Endothelial cell of umbilical vein (primary cell): ENCODE measurements around the gene TYRO3. TPM values are rescaled to one million over a fixed set of nuclear protein-coding genes. Genes with fewer than 3 reads are reported as not detected.

Experiments
- BruUV-seq: library from RNA; stranded (reverse); fragments of 400-500 nt; replicated peaks from 2 replicates; lab custom pipeline; 2021; lab: Mats Ljungman, UMichigan
- CTCF ChIA-PET: fragments of 300-600, 350-600 bp; sonication (Branson Sonifier 250); formaldehyde crosslinking; loops from one replicate; lab custom pipeline; 2021; ENCODE audit warnings: antibody characterized with exemption, inconsistent platforms; lab: Charles Lee
- POLR2A ChIA-PET: fragments of 300-600, 350-600 bp; sonication (Branson Sonifier 250); formaldehyde crosslinking; loops from one replicate; lab custom pipeline; 2021; ENCODE audit warnings: antibody characterized with exemption, inconsistent platforms; lab: Charles Lee
- DNase-seq: peaks from one replicate; pipeline ENCODE4 v3.0.0-alpha.2; 2011; ENCODE audit warnings: low read depth, low spot score
- FAIRE-seq: peaks from 2 replicates; lab custom pipeline; 2011; peaks lifted over from hg19 to GRCh38; lab: Jason Lieb, UNC
- H2AFZ ChIP-seq: 2 replicates; pipeline ENCODE4 v1.6.0; 2012; ENCODE audit warnings: low read depth, low read length, control low read depth, inconsistent platforms
- H3K27ac ChIP-seq: 2 replicates; pipeline ENCODE4 v1.5.1; 2011; ENCODE audit warnings: low read depth, mild to moderate bottlenecking, control low read depth, low read length, moderate library complexity; ENCODE audit not compliant: insufficient read depth
- H3K27me3 ChIP-seq, 2 experiments: 2 replicates each; pipeline versions ENCODE4 v1.6.0 to v1.6.1; 2011; ENCODE audit warnings: low read length in 2 of 2, mixed read lengths in 1 of 2; ENCODE audit not compliant: control insufficient read depth in 2 of 2, insufficient read depth in 2 of 2
- H3K36me3 ChIP-seq, 2 experiments: 2 replicates in 1 of 2; 3 replicates in 1 of 2; pipeline ENCODE4 v1.5.1; 2011; ENCODE audit warnings: low read length in 2 of 2, mild to moderate bottlenecking in 1 of 2, moderate library complexity in 1 of 2; ENCODE audit not compliant: control insufficient read depth in 2 of 2, insufficient read depth in 2 of 2; ENCODE audit errors: extremely low read depth in 1 of 2
- H3K4me1 ChIP-seq: 3 replicates; pipeline ENCODE4 v1.5.1; 2011; ENCODE audit warnings: mild to moderate bottlenecking, low read length; ENCODE audit not compliant: control insufficient read depth, insufficient read depth; ENCODE audit errors: extremely low read depth
- H3K4me2 ChIP-seq: 2 replicates; pipeline ENCODE4 v1.6.1; 2011; ENCODE audit warnings: low read length, control low read depth, mixed read lengths; ENCODE audit not compliant: insufficient read depth
- H3K4me3 ChIP-seq, 3 experiments: fragments of 200-600 bp in 1 of 3; sonication (generic), shearing (Covaris generic) in 1 of 3; replicated peaks in 1 of 3; 2 replicates each; pipeline ENCODE4 v1.5.1; 2011 to 2016; ENCODE audit warnings: control low read depth in 3 of 3, low read length in 3 of 3, mild to moderate bottlenecking in 2 of 3, inconsistent platforms in 1 of 3, low read depth in 1 of 3, moderate library complexity in 1 of 3; ENCODE audit not compliant: insufficient read depth in 1 of 3
- H3K79me2 ChIP-seq: 2 replicates; pipeline ENCODE4 v1.6.0; 2012; ENCODE audit warnings: low read length, inconsistent platforms; ENCODE audit not compliant: control insufficient read depth, insufficient read depth
- H3K9ac ChIP-seq: replicated peaks from 2 replicates; pipeline ENCODE3; 2011; ENCODE audit warnings: low read length, control low read depth; ENCODE audit not compliant: insufficient read depth; ENCODE audit errors: extremely low read depth
- H3K9me1 ChIP-seq: replicated peaks from 3 replicates; pipeline ENCODE4 v1.6.0; 2011; ENCODE audit warnings: mild to moderate bottlenecking, low read length; ENCODE audit not compliant: control insufficient read depth, insufficient read depth; ENCODE audit errors: extremely low read depth
- H3K9me3 ChIP-seq: replicated peaks from 2 replicates; pipeline ENCODE4 v1.5.1; 2012; ENCODE audit warnings: low read length, inconsistent platforms; ENCODE audit not compliant: control insufficient read depth, insufficient read depth
- H4K20me1 ChIP-seq: replicated peaks from 2 replicates; pipeline ENCODE3; 2011; ENCODE audit warnings: mild to moderate bottlenecking, low read length; ENCODE audit not compliant: control insufficient read depth, insufficient read depth; ENCODE audit errors: extremely low read depth
- CTCF ChIP-seq, 2 donors: IDR thresholded peaks; 1 replicate in 1 of 2; 2 replicates in 1 of 2; pipeline ENCODE4 v1.5.1; 2011; ENCODE audit warnings: low read length in 2 of 2, mild to moderate bottlenecking in 2 of 2, moderate library complexity in 2 of 2, control low read depth in 1 of 2, inconsistent platforms in 1 of 2, low read depth in 1 of 2; ENCODE audit not compliant: insufficient read depth in 1 of 2; ENCODE audit errors: extremely low read depth in 1 of 2
- EZH2 ChIP-seq: IDR thresholded peaks from 2 replicates; pipeline ENCODE4 v1.6.1; 2012; ENCODE audit warnings: borderline replicate concordance, low read depth, mild to moderate bottlenecking, moderate library complexity, low read length, inconsistent platforms; ENCODE audit not compliant: severe bottlenecking
- FOS ChIP-seq: IDR thresholded peaks from 2 replicates; pipeline ENCODE4 v1.6.1; 2011; ENCODE audit warnings: mild to moderate bottlenecking, low read length, moderate library complexity, borderline replicate concordance; ENCODE audit not compliant: insufficient read depth
- GATA2 ChIP-seq: IDR thresholded peaks from 2 replicates; pipeline ENCODE4 v1.7.0; 2011; ENCODE audit warnings: low read depth, mild to moderate bottlenecking, moderate library complexity, mixed read lengths, low read length; ENCODE audit not compliant: insufficient read length, insufficient read depth
- JUN ChIP-seq: IDR thresholded peaks from 2 replicates; pipeline ENCODE4 v1.6.1; 2011; ENCODE audit warnings: borderline replicate concordance, low read depth; ENCODE audit not compliant: insufficient read length, insufficient read depth
- MAX ChIP-seq: IDR thresholded peaks from 2 replicates; pipeline ENCODE4 v1.6.1; 2011; ENCODE audit not compliant: insufficient read depth, insufficient read length
- MYC ChIP-seq: IDR thresholded peaks from one replicate; pipeline ENCODE4 v1.6.1; 2011; ENCODE audit warnings: mild to moderate bottlenecking, low read depth, low read length
- POLR2A ChIP-seq: IDR thresholded peaks from 2 replicates; pipeline ENCODE4 v1.6.1; 2012; ENCODE audit warnings: low read depth, mild to moderate bottlenecking, control low read depth, low read length
- POLR2AphosphoS5 ChIP-seq: IDR thresholded peaks from 2 replicates; pipeline ENCODE4 v1.6.1; 2012; ENCODE audit warnings: low read depth, mild to moderate bottlenecking, control low read depth, low read length, moderate library complexity; ENCODE audit not compliant: insufficient read depth
- dilution Hi-C: fragments of 300-500 bp; cut with MboI; formaldehyde crosslinking; loops from one replicate; pipeline ENCODE4 v1.15.0; 2019; ENCODE audit warnings: low sequenced_read_pairs; ENCODE audit not compliant: extremely low pct_ligation_motif_present
- intact Hi-C: fragments of 100-400 bp; cut with micrococcal nuclease; formaldehyde crosslinking; loops from one replicate; pipeline ENCODE4 v1.10.0; 2022
- polyA plus RNA-seq, 4 experiments: library from polyadenylated mRNA; depleted of rRNA in 3 of 4; stranded (reverse) in 3 of 4; unstranded in 1 of 4; fragments of >200 nt; gene quantifications; 2 replicates each; pipeline versions ENCODE4 v1.2.1 to v1.2.3, GENCODE V29; 2011 to 2012; ENCODE audit warnings: missing spikeins in 1 of 4
- total RNA-seq: library from RNA; stranded (reverse); gene quantifications from 2 replicates; pipeline ENCODE4 v1.2.3, GENCODE V29; 2021

The TYRO3 gene
- total and polyA plus RNA-seq, 2 donors (not counting 3 experiments of a cell fraction or from before 2014, with no cell fraction given): 14.1 to 14.5 TPM

- Histone ChIP-seq H3K27ac (no peak overlapping the region), H3K79me2 (no peaks in the 10 kb centered on the region), H2AFZ (no peak overlapping the region), H3K4me1 (peaks cover 8% of the 10 kb centered on the region), H3K4me2 (no peak overlapping the region), H3K9me1 (no peaks in the 10 kb centered on the region), H3K9me3 (no peaks in the 10 kb centered on the region), H3K4me3 (no peak overlapping the region), H4K20me1 (no peaks in the 10 kb centered on the region), H3K36me3 (no peaks in the 10 kb centered on the region), H3K9ac (no peak overlapping the region), H3K27me3 (peaks cover 37 to 38% of the 10 kb centered on the region in 2 experiments)
- CTCF ChIA-PET: interaction anchor here (1.0 kb wide), 1 partner anchor 45 kb away, joined by 4 read pairs; no protein-coding TSS in a partner anchor
- no peak for TF ChIP-seq EZH2
- no peak for TF ChIP-seq JUN
- TF ChIP-seq POLR2AphosphoS5: no peak
- TF ChIP-seq POLR2A: no peak
- TF ChIP-seq GATA2: no peak
- TF ChIP-seq FOS: no peak
- TF ChIP-seq MYC: no peak
- TF ChIP-seq CTCF (IDR thresholded peaks at IDR 0.05; ENCODE audit: extremely low read depth in 1 of 2, insufficient read depth in 1 of 2, low read depth in 1 of 2, low read length in 2 of 2): no peak
- TF ChIP-seq MAX: no peak
- FAIRE-seq (no peak), DNase-seq (no peak)
- intact Hi-C loops (no loop called here), dilution Hi-C loops (no loop called here)
- POLR2A ChIA-PET: no interaction called here
- no TSS peak for BruUV-seq
Observed at GRCh38 chr15:41510728-41511127, 48.3 kb upstream of the TYRO3 start.
